SK-MEL-5 (cell line): ENCODE measurements around the gene MIPOL1. TPM values are rescaled to one million over a fixed set of nuclear protein-coding genes. Genes with fewer than 3 reads are reported as not detected.

ENCODE experiments used
- DNase-seq: peaks from one replicate; pipeline ENCODE4 v3.0.0-alpha.2; 2016; ENCODE audit warnings: low read depth, low spot score
- in situ Hi-C: cut with HindIII; loops from 2 replicates; pipeline ENCODE4 v1.10.0; 2016; ENCODE audit warnings: low sequenced_read_pairs, high pct_unique_total_duplicates, low pct_unique_long_range_greater_than_20kb
- total RNA-seq: library from RNA; depleted of rRNA; stranded (reverse); fragments of >200 nt; shearing (Covaris generic); gene quantifications from 2 replicates; pipeline ENCODE4 v1.2.3, GENCODE V29; 2014

The MIPOL1 gene
- total RNA-seq, 1 experiment from 2014 or later, result 3.7 TPM

GRCh38 chr14:37406095-37406494 is 208.4 kb downstream of the MIPOL1 start:
- in situ Hi-C loops, result no loop called here
- DNase-seq, result no peak

DNA sequence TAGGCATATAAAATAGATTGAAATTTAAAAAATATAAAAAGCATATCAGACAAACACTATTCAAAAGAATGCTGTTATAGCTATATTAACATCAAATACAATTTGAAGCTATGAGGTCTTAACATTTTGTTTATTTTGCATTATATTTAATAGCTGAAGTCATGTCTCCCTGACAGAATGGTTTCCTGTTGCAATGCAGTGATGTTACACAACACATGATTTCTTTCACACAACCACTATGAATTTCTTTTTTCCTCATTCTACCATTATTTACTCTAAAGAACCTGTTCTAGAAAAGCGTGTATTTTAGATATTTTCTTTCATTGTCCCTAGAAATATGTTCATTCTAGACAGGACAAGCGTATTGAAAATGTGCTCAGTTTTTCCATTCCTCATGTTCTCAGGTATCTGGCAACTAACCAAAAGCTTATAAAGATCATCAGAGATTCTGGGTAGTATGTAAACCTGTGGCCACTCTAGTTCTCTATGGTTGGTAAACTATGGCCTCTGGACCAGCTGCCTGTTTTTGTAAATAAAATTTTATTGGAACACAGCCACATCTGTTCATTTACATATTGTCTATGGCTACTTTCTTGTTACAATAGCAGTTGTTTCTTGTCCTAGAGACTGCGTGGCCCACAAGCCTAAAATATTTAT is 213.5 kb downstream of the MIPOL1 start:
- in situ Hi-C loops, result no loop called here
- no peak for DNase-seq

DNA sequence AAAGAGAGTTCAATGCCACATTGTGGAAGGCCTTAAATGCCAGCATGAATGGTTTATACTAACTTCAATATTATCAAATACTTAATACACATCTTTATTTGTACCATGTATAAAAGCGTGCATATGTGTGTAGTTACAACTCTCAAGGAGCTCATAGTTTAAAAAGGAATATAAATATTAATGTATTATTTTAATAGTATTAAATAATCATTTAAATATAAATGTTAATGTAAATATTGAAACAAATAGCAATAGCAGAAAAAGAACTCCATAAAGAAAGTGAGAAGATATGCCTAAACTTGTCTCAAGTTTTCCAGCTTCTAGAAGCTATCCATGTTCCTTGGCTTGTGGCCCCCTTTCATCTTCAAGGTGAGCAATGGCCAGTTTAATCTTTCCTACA is 215.3 kb downstream of the MIPOL1 start:
- in situ Hi-C loops, result no loop called here
- DNase-seq, result no peak

- in situ Hi-C loops, result no loop called here
- no peak for DNase-seq
Measured at GRCh38 chr14:37413504-37414003, 215.8 kb downstream of the MIPOL1 start.

GRCh38 chr14:37416264-37416663 is 218.5 kb downstream of the MIPOL1 start:
- no peak for DNase-seq
- in situ Hi-C loops, result no loop called here

GRCh38 chr14:37417151-37417550 is 219.4 kb downstream of the MIPOL1 start:
- in situ Hi-C loops, result no loop called here
- no peak for DNase-seq

DNA sequence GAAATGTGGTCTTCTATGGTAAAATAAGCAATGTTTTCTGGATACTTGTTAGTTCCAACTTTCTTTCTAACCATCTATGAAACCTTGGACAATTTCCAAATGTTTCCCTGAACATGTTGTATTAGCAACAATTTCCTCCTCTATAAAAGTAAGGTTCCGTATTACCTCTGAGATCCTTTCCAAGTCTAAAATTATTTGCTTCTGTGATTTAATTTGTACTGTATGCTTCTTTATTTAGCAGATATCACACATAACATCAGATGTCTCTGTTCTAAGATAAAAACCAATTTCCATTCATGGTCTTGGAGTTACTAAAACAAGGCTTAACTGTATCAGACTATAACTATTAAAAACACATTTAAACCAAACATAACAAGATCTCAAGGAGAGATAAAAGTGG is 220.1 kb downstream of the MIPOL1 start:
- DNase-seq, result no peak
- in situ Hi-C loops, result no loop called here

DNA sequence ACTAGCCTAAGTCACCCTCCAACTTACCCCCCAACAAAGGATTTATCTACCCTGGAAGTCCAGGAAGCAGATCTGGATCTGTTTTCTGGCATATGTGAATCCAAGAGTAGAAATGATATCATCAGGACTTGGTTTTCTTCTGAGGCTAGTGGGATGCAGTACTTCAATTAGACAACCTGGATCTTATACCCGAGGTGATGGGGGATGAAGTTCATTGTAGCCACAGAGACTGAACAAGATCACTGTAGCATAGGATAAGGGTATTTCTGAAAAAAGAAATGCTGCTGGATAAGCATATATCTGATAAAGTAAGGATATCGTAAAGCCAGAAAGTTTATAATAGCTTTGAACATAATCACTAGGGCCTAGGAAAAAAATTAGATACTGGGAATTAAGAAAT is 222.9 kb downstream of the MIPOL1 start:
- no peak for DNase-seq
- in situ Hi-C loops, result no loop called here

- in situ Hi-C loops, result no loop called here
- DNase-seq, result no peak
Measured at GRCh38 chr14:37422319-37422718, 224.6 kb downstream of the MIPOL1 start.

- DNase-seq, result no peak
- in situ Hi-C loops, result no loop called here
Measured at GRCh38 chr14:37422748-37423147, 225.0 kb downstream of the MIPOL1 start.

DNA sequence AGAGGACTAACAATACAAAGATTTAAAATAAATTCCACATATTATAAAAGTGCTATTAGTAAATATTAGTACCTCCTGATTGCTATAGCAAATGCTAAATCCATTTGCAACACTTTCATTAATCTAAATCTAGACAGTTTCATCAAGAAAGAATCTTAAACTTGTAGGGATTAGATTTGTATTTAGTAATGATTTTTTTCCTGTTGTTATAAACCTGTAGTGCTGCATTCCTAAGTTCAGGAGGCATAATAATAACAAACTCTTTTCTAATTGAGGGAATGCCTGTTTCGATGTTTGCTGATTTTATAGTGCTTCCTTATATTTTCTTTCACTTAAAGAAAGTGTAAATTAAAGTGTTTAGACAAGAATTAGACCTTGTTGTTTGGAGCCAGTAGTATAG is 231.2 kb downstream of the MIPOL1 start:
- in situ Hi-C loops, result no loop called here
- DNase-seq, result no peak

- in situ Hi-C loops, result no loop called here
- no peak for DNase-seq
Measured at GRCh38 chr14:37429618-37430017, 231.9 kb downstream of the MIPOL1 start.

DNA sequence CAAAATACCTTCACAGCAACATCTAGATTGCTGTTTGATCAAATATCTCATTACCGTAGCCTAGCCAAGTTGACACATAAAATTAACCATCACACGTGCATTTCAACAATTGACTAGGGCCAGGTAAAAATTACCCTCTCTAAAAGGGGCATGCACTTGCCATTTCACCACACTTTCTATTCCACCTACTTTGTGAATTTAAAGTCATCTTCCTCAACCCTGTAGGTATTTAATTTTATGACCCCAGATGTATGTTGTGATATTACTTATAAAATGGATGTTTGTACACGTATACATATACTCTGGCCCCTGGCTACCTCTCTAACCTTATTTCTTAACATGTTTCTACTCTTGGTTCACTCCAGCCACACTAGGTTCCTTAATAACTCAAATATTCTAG is 237.1 kb downstream of the MIPOL1 start:
- in situ Hi-C loops, result no loop called here

GRCh38 chr14:37436519-37436918 is 238.8 kb downstream of the MIPOL1 start:
- in situ Hi-C loops, result no loop called here
- no peak for DNase-seq

More for the DNA sequence above, 237.1 kb downstream of the MIPOL1 start:
- no peak for DNase-seq

DNA sequence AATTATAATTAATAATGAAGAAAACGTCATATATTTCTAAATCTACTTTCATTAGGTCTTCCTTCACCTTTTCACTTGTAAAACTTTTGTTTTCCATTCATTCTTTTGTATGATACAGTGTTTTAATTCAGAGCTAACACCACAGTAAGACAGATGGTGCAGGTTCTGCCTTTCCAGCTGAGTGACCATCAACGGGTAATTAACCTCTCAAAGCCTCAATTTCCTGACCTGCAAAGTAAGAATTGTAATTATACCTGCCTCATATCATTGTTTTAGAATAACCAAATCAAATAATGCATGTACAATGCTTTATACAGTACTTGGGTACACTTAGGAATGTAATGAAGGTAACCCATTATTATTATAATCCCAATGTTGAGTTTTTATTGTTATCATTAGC is 239.8 kb downstream of the MIPOL1 start:
- DNase-seq, result no peak
- in situ Hi-C loops, result no loop called here

DNA sequence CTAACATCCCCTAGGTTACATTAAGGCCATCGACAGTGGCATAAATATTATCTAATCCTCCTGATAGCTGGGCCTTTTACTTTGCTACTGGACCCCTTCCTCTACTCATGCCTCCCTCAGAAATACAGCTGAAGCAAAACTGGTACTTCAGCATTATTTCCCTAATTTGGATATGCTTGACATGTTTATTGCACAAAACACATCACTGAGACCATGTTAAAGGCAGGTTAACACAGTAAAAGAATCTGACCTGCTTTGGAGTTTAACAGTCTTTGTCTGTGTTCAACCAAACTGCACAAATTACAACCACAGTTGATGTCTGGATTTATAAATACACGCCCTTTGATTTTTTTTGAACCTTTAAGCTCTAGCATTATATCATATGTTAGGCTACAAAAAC is 240.7 kb downstream of the MIPOL1 start:
- no peak for DNase-seq
- in situ Hi-C loops, result no loop called here

DNA sequence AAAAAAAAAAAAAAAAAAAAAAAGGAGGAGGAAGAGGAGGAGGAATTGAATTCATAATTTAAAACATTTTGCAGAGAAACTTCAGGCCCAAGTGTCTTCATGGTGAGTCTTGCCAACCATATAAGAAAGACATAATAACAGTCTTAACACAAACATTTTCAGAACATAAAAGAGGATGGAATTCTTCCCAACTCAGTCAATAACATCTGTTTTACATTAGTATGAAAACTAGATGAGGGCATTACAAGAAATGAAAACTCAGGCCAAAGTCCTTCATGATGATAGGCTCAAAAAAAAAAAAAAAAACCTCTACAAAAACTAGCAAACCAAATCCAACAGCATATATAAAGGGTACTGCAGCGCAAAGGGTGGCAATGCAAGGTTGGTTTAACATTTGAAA is 245.7 kb downstream of the MIPOL1 start:
- in situ Hi-C loops, result no loop called here
- no peak for DNase-seq

DNA sequence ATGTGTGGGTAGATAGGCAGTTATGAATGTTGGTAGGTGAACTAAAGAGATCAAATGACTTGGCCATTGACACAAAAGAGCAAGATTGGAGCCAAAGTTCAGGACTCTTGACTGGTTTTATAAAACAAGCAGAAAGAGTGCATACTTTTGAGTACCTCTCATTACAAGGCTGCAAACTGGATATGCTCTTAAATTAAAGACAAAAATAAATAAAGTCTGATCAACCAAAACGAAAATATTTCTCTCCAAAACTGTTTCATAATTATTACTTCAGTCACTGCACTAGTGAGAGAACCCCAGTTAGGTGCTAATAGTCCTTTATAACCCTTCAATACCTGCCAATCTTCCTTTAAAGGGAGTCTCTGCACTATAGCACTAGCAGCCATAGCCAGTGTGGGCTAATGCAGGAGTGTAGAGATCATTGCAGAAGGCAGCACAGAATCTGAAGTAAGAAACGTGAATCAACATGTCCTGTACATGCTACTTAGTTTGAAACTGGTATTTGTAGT is 250.2 kb downstream of the MIPOL1 start:
- in situ Hi-C loops, result no loop called here
- DNase-seq, result no peak

- no peak for DNase-seq
- in situ Hi-C loops, result no loop called here
Measured at GRCh38 chr14:37452323-37452722, 254.6 kb downstream of the MIPOL1 start.

GRCh38 chr14:37453985-37454384 is 256.2 kb downstream of the MIPOL1 start:
- DNase-seq, result no peak
- in situ Hi-C loops, result no loop called here
